Stimulated activated CD4-positive, alpha-beta T cell treated with anti-CD3 and anti-CD28 coated beads, Interleukin-2, amount 100 ng/mL, for 4 hours (primary cell): Measurements from ENCODE around the gene MATN1.
A peak's percentile ranks its signal among the peaks of the same experiment; 100 is the strongest.

Experiments
- DNase-seq: peaks from one replicate; pipeline ENCODE4 v3.0.0-alpha.2; 2020; ENCODE audit warnings: low read depth

MATN1 gene

DNA sequence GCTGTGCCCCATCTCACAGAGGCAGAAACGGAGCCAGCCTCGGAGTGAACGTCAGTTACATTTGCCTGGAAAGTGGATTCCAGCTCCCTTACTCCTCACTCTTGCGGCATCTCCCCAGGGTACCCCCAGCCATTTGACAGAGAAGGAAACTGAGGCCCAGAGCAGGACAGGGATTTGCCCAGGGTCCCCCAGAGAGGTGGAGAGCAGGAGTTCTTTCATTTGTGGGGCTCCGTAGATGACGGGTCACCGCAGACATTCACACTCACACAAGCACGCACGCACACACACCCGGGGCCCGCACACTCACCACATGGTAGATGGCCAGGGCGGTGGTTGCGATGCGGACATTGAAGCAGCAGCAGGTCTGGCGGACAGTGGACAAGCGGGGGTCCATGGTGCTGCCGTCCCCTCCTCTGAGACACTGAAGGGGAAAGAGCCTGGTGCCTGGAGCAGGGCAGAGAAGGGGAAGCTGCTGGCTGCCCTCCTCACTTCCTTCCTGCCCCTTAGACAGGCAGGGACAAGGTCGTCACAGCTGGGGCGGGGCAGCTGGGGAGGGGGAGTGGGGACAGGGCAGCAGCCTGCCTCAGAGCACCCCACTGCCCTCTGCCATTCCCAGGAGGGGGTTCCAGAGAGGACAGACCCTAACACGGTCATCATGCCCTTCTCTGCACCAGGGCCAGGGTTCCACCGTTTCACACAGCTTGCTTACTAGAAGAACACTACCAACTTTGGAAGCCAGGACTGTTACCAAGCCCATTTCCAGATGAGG lies 34.2 kb upstream of the MATN1 start, which contains the start of gene LAPTM5:
TSS of gene LAPTM5 (minus strand) at position 423 of the 769 bp plus-strand sequence. CDS start at position 394, 29 bp downstream.
- DNase-seq, result no peak

DNA sequence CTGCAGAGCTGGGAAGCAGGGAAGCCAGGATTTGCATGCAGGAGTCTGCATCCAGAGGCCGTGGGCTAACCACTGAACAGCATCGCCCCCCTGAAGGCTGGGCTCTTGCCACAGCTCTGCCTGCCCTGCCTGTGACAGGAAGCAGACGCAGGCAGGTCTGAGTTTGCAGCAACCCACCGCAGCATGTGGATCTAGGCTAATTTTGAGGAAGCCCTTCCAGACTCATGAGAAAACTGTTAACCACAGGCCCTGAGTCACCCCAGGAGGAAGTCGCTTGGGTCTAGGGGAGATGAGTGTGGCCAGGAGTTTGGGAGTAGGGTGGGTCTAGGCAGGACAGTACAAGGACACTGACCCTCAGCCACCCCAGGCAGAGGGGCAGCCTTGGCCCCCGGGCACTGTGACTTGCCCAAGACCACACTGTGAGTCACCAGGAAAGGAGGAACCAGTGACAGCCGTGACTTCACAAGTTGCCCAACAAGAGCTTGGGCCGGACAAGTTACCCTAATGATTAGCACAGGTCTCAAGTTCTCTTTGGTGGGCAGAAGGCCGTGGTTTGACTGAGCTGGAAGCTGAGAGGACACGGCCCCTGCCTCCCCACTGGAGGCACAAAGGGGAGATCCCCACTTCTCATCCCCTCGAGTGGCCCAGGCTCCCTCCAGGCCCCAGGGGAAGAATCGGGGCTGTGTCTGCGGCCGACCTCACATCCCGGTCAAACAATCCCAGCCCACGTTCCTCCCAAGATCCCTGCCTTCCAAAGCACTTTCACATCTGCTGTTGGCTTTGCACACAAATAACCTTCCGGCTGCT lies 33.4 kb upstream of the MATN1 start:
- peak; percentile 47 for DNase-seq

DNA sequence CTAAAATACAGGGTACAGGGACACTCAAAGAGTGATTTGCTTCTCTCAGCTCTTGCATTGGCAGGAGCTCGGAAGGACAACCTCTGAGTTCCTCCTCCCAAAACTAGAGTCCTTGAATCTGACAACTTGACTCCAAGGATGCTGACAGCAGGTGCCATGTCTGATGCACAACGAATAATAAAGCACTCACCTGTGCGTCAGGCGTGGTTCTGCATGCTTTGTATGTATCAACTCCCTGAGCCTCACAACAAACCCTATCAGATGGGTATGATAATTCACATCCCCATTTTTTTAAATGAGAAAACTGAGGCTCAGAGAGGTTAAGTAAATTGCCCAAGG lies 32.8 kb upstream of the MATN1 start:
- no peak for DNase-seq

DNA sequence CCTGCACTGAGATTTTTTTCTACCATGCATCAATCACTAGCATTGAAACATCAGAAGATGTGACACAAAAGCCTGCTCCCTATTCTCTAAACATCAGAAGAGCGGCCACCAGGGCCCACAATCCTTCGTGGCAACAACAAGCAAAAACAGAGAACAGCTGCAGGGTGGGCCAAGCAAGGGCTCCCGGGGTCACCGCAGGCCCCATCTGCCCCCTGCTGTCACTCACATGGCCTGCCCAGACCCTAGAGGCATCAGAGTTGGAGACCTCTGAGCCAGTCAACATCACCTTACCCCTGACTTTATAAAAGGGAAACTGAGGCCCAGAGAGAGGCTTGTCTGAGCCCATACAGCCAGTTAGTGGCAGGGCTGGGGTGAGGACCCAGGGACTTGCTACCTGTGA lies 32.4 kb upstream of the MATN1 start:
- DNase-seq, result no peak

DNA sequence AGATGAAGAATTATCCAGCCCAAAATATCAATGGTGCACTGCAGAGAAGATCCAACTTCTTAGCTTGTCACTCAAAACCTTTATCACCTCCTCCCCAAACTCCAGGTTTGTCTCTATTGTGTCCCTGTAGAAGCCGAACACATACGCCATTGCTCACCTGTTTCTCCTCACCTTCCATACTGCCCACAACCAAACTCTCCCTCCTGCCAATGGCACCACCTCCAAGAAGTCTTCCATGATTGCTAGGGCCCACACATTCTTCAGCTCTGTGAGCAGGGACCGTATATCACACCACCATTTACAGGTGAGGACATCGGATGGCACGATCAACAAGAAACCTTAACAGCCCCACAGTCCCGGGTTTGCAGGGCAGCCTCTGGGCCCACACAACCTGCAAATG lies 31.9 kb upstream of the MATN1 start:
- DNase-seq, result no peak

DNA sequence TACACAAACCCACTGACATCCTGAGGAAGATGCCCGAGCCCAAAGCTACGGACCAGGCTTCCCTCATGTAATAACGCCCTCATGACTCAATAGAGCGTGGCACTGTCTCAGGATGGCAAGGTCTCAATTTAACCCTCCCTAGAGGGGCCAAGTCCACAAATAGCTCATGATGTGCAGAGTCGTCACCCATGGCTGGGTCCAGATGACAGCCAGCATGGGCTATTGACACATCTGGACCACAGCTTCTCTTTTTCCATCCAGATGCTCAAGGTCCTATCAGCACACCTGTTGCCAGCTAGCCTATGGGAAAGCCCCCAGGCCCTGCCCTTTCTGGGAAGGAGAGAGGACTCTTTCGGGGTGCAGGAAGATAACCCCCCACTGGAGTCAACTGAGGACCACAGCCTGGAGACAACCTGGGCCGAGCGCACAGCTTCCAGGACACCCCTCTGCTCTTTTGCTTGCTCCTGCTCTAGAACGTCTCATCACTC lies 31.3 kb upstream of the MATN1 start:
- no peak for DNase-seq

DNA sequence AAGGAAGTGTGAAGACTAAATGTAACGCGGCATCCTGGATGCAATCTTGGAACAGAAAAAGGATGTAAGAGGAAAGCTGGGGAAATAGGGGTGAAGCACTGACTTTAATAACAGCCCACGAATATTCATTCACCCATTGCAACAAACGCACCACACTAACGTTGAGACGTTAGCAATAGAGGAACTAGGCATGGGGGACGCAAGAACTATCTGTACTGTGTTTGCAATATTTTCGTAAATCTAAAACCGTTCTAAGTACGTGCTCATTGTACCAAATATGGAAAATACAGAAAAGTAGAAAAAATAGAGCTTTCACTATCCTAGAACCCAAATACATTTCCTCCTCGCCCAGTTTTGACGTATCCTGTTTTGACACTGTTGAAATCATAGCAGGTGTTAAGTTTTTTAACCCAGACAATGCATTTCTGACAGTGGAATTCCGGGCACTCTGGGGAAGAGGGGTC lies 30.3 kb upstream of the MATN1 start:
- DNase-seq, result no peak

DNA sequence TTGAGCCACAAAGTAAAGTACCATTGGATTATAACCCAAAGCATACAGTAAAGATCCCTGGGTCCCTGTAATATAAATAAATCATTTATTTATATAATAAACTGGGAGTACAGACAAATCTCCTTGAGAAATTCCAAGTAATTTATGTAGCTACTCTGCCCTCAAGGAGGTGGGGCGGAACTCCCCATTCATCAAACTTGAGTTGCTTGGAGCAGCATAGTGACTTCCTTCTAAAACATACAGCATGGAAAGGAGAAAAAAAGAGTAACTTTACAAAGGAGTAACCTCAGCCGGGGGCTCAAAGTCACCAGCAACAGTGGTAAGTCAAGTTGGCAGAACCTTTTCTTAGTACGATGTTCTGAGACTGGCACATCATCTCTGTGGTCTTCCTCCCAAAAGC lies 29.7 kb upstream of the MATN1 start:
- DNase-seq, result no peak

DNA sequence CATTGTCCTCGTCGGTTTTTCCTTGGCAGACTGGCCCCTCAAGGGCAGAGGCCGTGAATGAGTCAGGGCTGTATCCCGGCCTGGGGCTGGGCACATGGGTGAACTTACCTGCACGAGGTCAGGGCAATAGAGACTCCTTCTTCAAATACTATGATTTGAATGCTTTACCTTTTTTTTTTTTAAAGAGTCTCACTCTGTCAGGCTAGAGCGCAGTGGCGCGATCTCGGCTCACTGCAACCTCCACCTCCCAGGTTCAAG lies 29.2 kb upstream of the MATN1 start:
- no peak for DNase-seq

DNA sequence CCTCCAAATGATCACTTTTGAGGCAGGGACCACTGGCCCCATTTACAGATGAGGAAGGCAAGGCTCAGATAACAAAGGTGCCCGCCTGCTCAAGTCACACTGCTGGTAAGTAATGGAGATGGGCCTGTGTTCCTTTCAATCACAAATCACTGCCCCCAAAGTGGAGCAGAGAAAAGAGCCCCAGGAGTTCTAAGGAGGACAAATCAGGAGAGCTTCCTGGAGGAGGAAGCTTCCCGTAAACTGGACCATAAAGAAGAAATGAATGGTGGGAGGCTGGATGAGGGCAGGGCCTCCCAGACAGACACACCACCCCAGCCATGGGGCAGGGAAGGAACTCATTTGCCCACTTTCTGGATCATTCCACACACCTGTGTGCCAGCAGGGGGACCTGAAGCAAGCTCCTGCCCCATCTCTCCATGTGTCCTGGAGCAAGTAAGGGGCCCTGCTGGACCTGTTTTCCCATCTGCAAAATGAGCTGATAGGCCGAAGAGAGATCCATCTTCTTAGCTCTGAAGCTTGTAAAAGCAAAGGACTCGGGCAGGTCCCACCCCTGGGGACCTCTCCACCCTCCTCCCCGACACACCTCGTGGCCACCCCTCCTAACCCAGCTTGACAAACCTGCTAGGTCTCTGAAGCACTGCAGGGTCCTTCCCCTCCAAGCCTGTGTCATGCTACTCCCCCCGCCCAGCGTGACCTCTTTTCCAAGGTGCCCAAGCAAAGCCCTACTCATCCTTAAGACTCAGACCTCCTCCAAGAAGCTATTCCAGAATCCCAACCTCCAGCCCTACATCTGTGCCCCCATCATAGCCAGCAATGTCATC lies 28.7 kb upstream of the MATN1 start:
- no peak for DNase-seq

DNA sequence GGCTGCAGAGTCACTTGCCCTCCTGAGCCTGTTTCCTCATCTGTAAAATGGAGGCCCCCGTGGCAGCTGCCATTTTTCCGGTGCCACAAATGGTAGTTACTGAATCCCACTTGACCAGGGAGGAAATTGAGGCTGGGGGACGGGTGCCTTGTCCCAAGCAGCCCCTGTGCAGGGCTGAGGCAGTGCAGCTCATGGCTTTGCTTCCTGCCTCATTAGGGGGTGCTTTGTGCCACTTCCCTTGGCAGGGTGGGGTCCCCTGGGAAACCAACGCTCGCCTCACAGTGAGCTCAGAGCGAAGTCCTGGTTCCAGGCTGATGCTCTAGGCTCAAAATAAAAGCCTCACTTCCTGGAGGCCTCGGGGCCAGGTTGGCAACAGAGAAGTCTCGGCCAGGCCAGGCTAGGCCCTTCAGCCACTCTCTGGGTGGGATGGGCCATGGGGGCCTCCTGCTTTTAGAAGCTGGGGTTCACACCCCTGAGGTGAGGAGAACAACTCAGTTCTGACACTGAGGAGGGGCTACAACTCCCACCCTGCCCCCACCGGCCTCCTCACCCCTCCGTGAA lies 27.4 kb upstream of the MATN1 start:
- no peak for DNase-seq

DNA sequence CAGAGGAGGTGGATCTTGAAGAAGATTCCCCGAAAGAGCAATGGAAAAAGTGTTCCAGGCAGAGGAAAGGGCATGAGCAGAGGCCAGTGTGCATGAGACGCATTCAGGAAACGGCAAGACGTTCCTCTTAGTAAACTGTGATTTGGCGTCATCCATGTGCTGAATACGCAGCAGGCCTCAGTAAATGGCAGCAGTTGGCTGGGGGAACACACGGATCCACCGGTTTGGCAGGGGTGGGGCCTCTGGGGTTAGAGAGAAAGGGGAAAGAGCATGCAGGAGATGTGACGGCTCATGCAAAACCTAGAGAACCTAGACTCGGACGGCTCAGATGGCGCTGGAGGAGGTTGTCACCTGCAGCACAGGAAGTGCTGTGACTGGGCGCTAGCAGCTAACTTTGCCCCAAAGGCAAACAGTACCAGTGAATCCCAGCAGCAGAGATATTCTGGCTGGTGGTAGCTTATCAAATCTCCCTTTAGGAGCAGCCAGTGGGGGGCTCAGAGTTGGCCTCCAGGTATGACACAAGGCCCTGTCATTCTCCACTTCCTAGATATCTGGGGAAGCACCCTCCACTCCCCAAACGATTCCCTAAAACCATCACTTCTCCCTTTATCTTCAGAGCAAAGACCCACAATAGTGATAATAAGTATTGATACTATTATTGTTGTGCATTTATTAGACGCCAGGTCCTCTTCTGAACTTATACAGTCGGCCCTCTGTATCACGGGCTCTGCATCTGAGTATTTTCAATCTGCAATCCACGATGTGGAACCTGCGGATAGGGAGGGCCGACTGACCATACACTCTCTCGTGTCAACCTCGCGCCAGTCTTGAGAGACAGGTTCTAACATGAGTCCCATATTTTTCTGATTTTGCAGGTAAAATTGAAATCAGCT lies 26.6 kb upstream of the MATN1 start:
- no peak for DNase-seq

DNA sequence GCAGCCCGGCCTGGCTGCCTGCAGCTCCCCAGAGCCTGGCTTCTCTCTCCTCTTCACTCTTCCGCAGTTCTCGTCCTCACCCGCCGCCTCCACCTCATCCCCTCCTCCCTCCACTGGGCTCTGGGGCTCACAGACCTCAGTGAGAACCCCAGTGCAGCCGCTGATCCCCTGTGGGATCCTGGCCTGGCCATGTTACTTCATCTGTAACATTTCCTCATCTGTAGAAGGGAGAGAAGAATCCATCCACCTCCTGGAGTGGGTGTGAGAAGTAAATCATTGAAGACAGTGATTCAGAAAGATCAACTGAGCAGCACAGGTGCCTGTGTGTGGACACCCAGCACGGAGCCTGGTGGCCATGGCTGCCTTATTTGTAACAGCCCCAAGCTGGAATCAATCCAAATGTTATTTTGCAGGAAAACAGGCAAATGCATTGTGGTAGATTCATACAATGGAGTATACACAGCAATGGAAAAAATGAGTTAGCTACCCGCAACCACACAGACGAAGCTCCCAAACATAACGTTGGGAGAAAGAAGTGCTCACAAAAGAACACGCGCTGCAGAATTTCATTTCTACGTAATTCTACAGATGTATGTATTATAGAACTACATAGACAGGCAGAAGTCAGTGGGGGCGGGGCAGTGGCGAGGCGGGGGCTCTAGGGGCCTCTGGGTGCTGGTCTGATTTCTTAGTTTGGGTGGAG lies 25.5 kb upstream of the MATN1 start:
- DNase-seq, result peak; percentile 34

DNA sequence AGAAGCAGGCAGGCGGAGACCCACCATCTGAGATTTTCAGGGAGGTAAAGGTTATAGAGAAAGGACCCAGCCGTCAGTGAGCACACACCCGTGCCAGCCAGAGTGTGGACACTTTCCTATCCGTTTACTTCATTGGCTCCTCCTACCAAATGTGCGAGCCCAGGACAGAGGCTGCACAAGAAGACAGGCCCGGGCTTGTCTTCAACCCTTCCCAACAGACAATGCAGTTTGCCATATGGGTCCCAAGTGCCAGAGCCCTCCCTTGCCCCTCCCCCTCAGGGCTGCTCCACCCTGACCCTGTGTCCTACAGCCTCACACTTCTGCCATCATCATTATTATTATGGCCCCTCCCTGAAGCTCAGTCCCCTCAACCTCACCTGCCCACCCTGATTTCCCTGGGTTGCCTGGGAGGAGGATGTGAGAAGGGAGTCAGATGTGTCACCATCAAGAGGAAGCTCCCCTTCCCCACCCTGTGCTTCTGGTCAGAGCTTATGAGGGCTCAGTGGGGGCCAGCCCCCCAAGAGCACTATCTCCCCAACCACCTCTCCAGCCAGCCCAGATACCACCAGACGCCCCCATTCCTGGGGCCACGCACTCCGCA lies 24.8 kb upstream of the MATN1 start:
- no peak for DNase-seq

DNA sequence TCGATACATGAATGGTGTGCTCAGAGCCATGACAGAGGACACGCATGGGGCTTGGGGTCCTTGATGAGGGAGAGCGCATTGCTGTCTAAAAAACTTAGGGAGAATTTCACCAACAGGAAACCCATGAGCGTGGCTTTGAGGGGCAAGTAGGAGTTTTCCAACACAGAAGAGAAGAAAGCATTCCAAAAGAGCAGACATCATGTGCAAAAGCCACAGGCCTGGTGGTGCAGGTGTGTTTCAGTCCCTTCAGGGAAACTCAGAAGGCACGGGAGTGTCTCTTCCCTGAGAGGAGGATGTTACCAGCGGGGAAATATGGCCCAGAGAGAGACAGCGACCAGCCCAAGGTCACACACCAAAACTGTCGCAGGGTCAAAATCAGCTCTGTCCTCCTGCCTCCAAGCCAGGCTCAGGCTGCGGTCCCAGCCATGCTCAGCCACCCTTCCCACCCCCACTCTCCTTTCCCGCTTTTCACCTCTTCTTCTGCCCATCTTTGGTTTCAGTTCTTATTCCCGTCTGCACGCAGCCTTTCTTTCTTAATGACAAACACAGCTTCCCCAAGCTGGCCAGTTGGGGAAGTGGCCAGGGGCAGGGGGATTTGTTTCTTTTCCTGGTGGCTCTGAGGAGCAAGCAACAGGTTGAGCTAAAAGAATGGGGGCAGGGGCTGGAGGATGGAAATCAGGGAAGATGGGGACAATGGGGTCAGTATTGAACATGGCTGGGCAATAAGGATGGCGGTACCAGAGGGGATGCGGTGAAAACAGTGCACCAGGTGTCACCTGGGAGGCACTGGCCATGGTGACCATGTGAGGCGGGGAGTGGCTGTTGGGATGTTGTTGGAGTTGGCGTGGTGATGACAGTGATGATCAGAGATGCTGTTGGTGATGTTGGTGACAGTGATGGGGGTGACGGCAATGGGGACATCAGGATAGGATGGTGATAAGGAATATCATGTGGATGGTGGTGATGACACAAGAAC lies 23.9 kb upstream of the MATN1 start:
- DNase-seq, result no peak

DNA sequence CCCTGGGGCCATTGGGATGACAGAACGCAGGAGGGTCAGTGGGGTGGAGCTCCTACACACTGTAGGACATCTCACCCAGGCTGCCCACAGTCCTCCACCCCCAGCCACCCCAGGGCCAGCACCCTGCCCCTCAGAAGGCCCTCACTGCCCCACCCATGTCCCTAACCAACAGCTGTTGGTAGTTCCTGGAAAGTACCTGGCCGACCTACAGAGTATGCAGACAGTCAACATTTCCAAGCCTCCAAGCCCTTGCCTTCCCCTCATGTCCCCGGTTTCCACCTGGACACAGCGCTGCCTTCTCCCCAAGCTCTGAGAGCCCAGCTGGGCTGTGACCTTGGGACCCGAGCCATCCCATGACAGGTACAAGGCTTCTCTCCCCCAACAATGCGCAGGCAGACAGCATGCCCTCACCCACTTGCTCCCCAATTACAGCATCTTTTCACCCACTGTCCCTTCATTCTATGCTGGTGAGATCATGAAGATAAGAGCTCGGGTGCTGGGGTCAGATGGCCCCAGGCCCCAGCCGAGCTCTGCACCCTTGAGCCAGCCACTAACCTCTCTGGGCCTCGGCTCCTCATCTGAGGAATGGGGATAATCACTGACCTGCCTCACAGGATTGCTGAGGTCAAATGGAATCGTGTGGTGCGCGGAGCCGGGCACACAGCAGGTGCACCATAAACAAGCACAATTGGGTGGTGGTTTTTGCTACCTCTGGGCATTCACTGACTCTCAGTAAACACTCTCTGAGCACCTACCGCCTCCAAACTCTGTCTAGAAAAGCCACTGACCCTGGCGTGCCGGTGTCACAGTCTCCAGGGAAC lies 23.0 kb upstream of the MATN1 start:
- DNase-seq, result no peak

DNA sequence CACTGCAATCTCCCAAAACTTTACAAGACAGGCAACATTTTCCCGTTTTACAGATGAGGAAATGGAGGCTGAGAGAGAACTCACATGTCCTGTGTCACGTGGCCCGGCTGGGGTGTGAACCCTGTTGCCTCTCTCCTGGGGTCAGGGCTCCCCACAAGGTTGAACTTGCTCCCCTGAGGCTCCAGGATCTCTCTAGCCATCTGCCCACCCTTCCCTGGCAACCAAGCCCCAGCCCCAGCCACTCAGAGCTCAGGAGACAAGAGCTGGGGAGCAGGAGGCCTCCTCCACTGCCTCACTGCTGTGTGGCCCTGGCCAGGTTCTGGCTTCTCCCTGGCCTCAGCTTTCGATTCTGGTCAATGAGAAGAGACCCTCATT lies 22.4 kb upstream of the MATN1 start:
- DNase-seq, result no peak

DNA sequence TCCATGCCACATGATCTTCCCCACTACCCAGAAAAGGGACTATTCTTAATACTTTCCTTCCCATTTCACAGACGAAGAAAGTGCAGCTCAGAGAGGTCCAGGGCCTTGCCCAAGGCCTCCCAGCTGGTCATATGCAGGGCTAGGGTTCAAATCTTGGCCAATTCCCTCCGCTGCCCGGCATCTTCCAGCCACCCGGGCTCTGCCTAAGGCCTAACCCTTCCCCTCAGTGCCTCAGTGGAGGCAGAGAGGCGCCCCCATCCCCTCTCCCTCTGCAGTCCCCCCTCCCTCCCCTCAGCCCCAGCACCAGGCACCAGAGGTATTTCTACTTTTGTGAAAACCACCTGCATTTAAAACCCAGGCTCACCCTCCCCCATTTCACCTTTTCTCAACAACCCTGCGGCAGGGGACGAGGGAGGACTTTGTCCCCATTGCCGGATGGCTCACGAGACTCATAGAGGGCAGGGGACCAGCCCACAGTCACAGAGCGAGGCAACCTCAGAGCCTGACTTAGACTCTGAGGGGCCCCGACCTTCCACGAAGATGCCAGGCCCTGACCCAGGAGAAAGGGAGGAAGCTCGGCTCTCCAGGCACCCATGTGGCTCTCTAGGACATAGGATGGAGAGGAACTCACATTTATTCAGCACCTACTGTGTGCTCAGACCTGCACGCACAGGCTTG lies 21.9 kb upstream of the MATN1 start:
- no peak for DNase-seq
